WI38 (cell line): ENCODE measurements around the gene STEAP1.

Experiments used
- H3K4me3 ChIP-seq: 2 replicates; pipeline ENCODE4 v1.5.1; 2011; ENCODE audit warnings: low read depth, mild to moderate bottlenecking, control low read depth, low read length
- CTCF ChIP-seq: IDR thresholded peaks from 2 replicates; pipeline ENCODE4 v1.5.1; 2012; ENCODE audit warnings: low read depth, mild to moderate bottlenecking, control low read depth, low read length

STEAP1 gene

GRCh38 chr7:90192876-90193750, 38.8 kb downstream of the STEAP1 start:
- no peak for TF ChIP-seq CTCF
- H3K4me3 ChIP-seq: no peak overlapping the region

GRCh38 chr7:90194911-90195809, 40.9 kb downstream of the STEAP1 start:
- H3K4me3 ChIP-seq: no peak overlapping the region
- no peak for TF ChIP-seq CTCF

- no peak overlapping the region for H3K4me3 ChIP-seq
- no peak for TF ChIP-seq CTCF
Measured at GRCh38 chr7:90201500-90202195, 47.4 kb downstream of the STEAP1 start.

- no peak overlapping the region for H3K4me3 ChIP-seq
- TF ChIP-seq CTCF: no peak
Measured at GRCh38 chr7:90207956-90208355, 53.7 kb downstream of the STEAP1 start.

GRCh38 chr7:90209776-90210175, 55.5 kb downstream of the STEAP1 start:
- H3K4me3 ChIP-seq: no peak overlapping the region
- TF ChIP-seq CTCF: no peak

- TF ChIP-seq CTCF: no peak
Measured at GRCh38 chr7:90210475-90210874, 56.2 kb downstream of the STEAP1 start.

More at GRCh38 chr7:90210475-90210874, 56.2 kb downstream of the STEAP1 start:
- H3K4me3 ChIP-seq: no peak overlapping the region
